Measurements from ENCODE around the gene PPM1H.

DNA sequence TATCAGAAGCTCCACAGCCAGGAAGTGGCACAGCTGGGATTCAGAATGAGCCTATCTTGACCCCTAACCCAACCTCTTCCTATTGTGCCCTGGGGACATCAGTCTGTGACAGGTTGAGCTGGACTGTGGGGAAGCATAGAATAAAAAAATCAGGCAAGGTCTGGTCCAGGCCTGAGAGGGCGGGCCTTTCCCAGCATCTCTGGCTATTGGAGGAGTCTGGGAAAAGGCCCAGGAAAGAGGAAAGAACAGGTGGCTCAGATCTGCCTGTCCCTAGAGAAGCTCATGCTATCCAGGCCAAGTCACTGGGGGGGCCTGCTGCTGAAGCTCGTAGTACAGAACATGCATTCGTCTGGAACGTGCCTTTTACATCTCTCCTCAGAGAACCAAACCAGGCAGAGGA is 100.5 kb downstream of the PPM1H start:
- no peak for TF ChIP-seq POLR2A (IDR thresholded peaks at IDR 0.05; ENCODE audit: low read length)
- TF ChIP-seq GATA1 (IDR thresholded peaks at IDR 0.05; ENCODE audit: low read depth, low read length), result no peak
